ENCODE data around the gene MFAP2. TPM values are rescaled to one million over a fixed set of nuclear protein-coding genes. Genes with fewer than 3 reads are reported as not detected.
"Not testable (repeated sequence)": the region's sequence is repeated elsewhere in the genome, so short reads cannot be mapped to it uniquely, and the experiment has no call there.

MFAP2 gene
- polyA plus RNA-seq, 3 donors, result not detected

DNA sequence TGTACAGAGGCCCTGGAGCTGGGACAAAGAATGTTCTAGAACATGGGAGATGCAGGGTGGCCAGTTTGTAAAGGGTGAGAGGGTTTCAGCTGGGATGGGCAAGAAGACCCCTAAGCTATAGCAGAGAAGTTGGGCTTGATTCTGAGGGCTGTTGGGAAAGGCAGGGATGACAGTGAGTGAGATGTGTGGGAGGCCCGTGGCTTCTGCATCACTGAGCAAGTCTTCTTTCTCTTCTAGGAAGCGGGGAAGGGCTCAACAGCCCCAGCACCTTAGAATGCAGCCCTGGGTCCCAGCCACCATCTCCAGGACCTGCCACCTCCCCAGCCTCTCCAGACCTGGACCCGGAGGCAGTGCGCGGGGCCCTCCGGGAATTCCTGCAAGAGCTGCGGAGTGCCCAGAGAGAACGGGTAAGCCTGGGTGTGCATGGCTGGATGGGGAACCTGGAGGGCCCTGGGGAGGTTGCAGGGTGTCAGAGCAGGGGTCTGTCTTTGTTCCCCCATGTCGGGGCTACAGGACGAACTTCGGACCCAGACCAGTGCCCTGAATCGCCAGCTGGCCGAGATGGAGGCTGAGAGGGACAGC is 14.8 kb downstream of the MFAP2 start:
- H3K4me3 Mint-ChIP-seq, result no peak overlapping the region
- Histone ChIP-seq H3K36me3 (replicated peaks in 1 of 2; ENCODE audit: control insufficient read depth in 1 of 2, insufficient read depth in 2 of 2, low read length in 2 of 2) (peaks cover 4% of the 10 kb centered on the region in 2 donors), H3K27ac (ENCODE audit: low read depth in 1 of 2, low read length in 2 of 2) (no peak overlapping the region), H3K27me3 (ENCODE audit: control insufficient read depth in 2 of 2, insufficient read depth in 2 of 2, low read length in 2 of 2) (no peaks in the 10 kb centered on the region), H4K20me1 (ENCODE audit: insufficient read depth, low read length) (no peaks in the 10 kb centered on the region), H3K4me3 (replicated peaks in 1 of 3; ENCODE audit: low read depth in 2 of 3, low read length in 3 of 3) (no peak overlapping the region), H3K9me3 (replicated peaks in 1 of 2; ENCODE audit: control insufficient read depth in 1 of 2, insufficient read depth in 1 of 2, low read length in 2 of 2) (no peaks in the 10 kb centered on the region), H3K79me2 (ENCODE audit: insufficient read depth, low read length) (no peaks in the 10 kb centered on the region), H3K4me1 (ENCODE audit: control insufficient read depth in 1 of 2, insufficient read depth in 2 of 2, low read length in 2 of 2) (peaks cover 4 to 8% of the 10 kb centered on the region in 2 donors), H2AFZ (ENCODE audit: insufficient read depth, low read depth, low read length, poor library complexity, severe bottlenecking) (no peak overlapping the region), H3K4me2 (replicated peaks; ENCODE audit: extremely low read depth, low read length, poor library complexity, severe bottlenecking) (no peak overlapping the region), H3K9ac (ENCODE audit: insufficient read depth, low read length, poor library complexity, severe bottlenecking) (no peak overlapping the region)
- H3K27me3 Mint-ChIP-seq (ENCODE audit: low read depth in 3 of 3), result peaks cover 0 to 5% (median 2%) of the 10 kb centered on the region in 3 donors
- TF ChIP-seq, protein P1, sequence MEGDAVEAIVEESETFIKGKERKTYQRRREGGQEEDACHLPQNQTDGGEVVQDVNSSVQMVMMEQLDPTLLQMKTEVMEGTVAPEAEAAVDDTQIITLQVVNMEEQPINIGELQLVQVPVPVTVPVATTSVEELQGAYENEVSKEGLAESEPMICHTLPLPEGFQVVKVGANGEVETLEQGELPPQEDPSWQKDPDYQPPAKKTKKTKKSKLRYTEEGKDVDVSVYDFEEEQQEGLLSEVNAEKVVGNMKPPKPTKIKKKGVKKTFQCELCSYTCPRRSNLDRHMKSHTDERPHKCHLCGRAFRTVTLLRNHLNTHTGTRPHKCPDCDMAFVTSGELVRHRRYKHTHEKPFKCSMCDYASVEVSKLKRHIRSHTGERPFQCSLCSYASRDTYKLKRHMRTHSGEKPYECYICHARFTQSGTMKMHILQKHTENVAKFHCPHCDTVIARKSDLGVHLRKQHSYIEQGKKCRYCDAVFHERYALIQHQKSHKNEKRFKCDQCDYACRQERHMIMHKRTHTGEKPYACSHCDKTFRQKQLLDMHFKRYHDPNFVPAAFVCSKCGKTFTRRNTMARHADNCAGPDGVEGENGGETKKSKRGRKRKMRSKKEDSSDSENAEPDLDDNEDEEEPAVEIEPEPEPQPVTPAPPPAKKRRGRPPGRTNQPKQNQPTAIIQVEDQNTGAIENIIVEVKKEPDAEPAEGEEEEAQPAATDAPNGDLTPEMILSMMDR (IDR thresholded peaks at IDR 0.05), result no peak
- DNase-seq, result no peak
- intact Hi-C loops (cut with micrococcal nuclease), result no loop called here
- no peak overlapping the region for H3K27ac Mint-ChIP-seq
- peaks cover 4% of the 10 kb centered on the region for H3K4me1 Mint-ChIP-seq
- 96% methylated on average over 7 of the region's 13 CpGs for whole genome bisulfite sequencing (ENCODE audit: insufficient coverage)
- peaks cover 15% of the 10 kb centered on the region in 2 donors for H3K36me3 Mint-ChIP-seq
- H3K9me3 Mint-ChIP-seq, result no peaks in the 10 kb centered on the region

DNA sequence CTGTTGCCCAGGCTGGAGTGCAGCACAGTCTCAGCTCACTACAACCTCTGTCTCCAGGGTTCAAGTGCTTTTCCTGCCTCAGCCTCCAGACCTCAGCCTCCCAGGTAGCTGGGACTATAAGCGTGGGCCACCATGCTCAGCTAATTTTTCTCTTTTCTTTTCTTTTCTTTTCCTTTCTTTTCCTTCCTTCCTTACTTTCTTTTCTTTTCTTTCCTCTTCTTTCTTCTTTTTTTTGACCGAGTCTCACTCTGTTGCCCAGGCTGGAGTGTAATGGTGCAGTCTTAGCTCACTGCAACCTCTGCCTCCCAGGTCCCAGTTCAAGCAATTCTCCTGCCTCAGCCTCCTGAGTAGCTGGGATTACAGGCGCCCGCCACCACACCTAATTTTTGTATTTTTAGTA is 16.3 kb downstream of the MFAP2 start:
- H3K9me3 Mint-ChIP-seq; H3K4me1 Mint-ChIP-seq; H3K4me3 Mint-ChIP-seq; H3K27me3 ChIP-seq (ENCODE audit: control insufficient read depth in 2 of 2, insufficient read depth in 2 of 2, low read length in 2 of 2); H3K27me3 Mint-ChIP-seq (ENCODE audit: low read depth in 3 of 3); H4K20me1 ChIP-seq (ENCODE audit: insufficient read depth, low read length); H3K4me2 ChIP-seq (replicated peaks; ENCODE audit: extremely low read depth, low read length, poor library complexity, severe bottlenecking); DNase-seq; H3K27ac Mint-ChIP-seq; H3K9ac ChIP-seq (ENCODE audit: insufficient read depth, low read length, poor library complexity, severe bottlenecking); H3K27ac ChIP-seq (ENCODE audit: low read depth in 1 of 2, low read length in 2 of 2); H3K9me3 ChIP-seq (replicated peaks in 1 of 2; ENCODE audit: control insufficient read depth in 1 of 2, insufficient read depth in 1 of 2, low read length in 2 of 2); H3K79me2 ChIP-seq (ENCODE audit: insufficient read depth, low read length); H3K4me3 ChIP-seq (replicated peaks in 1 of 3; ENCODE audit: low read depth in 2 of 3, low read length in 3 of 3); H2AFZ ChIP-seq (ENCODE audit: insufficient read depth, low read depth, low read length, poor library complexity, severe bottlenecking); H3K36me3 ChIP-seq (replicated peaks in 1 of 2; ENCODE audit: control insufficient read depth in 1 of 2, insufficient read depth in 2 of 2, low read length in 2 of 2): not testable (repeated sequence)
- intact Hi-C loops (cut with micrococcal nuclease), result loop anchor here in 1 of 2 donors (5.0 kb wide), 1 partner anchor 83 kb away; no protein-coding TSS in a partner anchor
- H3K4me1 ChIP-seq (ENCODE audit: control insufficient read depth in 1 of 2, insufficient read depth in 2 of 2, low read length in 2 of 2), result peaks cover 4 to 10% of the 10 kb centered on the region in 2 donors
- peaks cover 15% of the 10 kb centered on the region in 2 donors for H3K36me3 Mint-ChIP-seq
- 100% methylated on average over 1 of the region's 4 CpGs for WGBS (ENCODE audit: insufficient coverage)
